Iris pigment epithelial cell (primary cell): ENCODE results near the gene FILIP1L.

Experiments
- DNase-seq: peaks from one replicate; pipeline ENCODE4 v3.0.0-alpha.2; 2011; ENCODE audit warnings: low read depth

FILIP1L gene

GRCh38 chr3:99867594-99868310, 246.5 kb downstream of the FILIP1L start:
- DNase-seq, result no peak

GRCh38 chr3:99866261-99866761, 248.0 kb downstream of the FILIP1L start:
- peak; percentile 88 for DNase-seq

GRCh38 chr3:99865321-99865720, 249.0 kb downstream of the FILIP1L start:
- DNase-seq, result peak; percentile 73

GRCh38 chr3:99864289-99864688, 250.0 kb downstream of the FILIP1L start:
- no peak for DNase-seq

- DNase-seq, result no peak
Measured at GRCh38 chr3:99863588-99863987, 250.7 kb downstream of the FILIP1L start.

GRCh38 chr3:99863002-99863401, 251.3 kb downstream of the FILIP1L start:
- DNase-seq, result no peak

GRCh38 chr3:99862208-99862607, 252.1 kb downstream of the FILIP1L start:
- DNase-seq, result peak; percentile 88

GRCh38 chr3:99861216-99861615, 253.1 kb downstream of the FILIP1L start:
- no peak for DNase-seq

GRCh38 chr3:99859825-99860224, 254.5 kb downstream of the FILIP1L start:
- DNase-seq, result peak; percentile 96

- no peak for DNase-seq
Measured at GRCh38 chr3:99858469-99858868, 255.8 kb downstream of the FILIP1L start.

- DNase-seq, result no peak
Measured at GRCh38 chr3:99857278-99857677, 257.0 kb downstream of the FILIP1L start.

- no peak for DNase-seq
Measured at GRCh38 chr3:99856437-99857220, 257.7 kb downstream of the FILIP1L start.

GRCh38 chr3:99855900-99856299, 258.4 kb downstream of the FILIP1L start:
- no peak for DNase-seq

- no peak for DNase-seq
Measured at GRCh38 chr3:99854756-99855298, 259.5 kb downstream of the FILIP1L start.

- no peak for DNase-seq
Measured at GRCh38 chr3:99852851-99853250, 261.4 kb downstream of the FILIP1L start.

- DNase-seq, result no peak
Measured at GRCh38 chr3:99851955-99852354, 262.3 kb downstream of the FILIP1L start.

GRCh38 chr3:99850608-99851007, 263.7 kb downstream of the FILIP1L start:
- no peak for DNase-seq

GRCh38 chr3:99848433-99848832, 265.9 kb downstream of the FILIP1L start:
- no peak for DNase-seq

- DNase-seq, result peak; percentile 86
Measured at GRCh38 chr3:99846477-99847160, 267.7 kb downstream of the FILIP1L start.

- no peak for DNase-seq
Measured at GRCh38 chr3:99845999-99846398, 268.3 kb downstream of the FILIP1L start.

- DNase-seq, result no peak
Measured at GRCh38 chr3:99845331-99845730, 269.0 kb downstream of the FILIP1L start.

GRCh38 chr3:99843590-99844258, 270.6 kb downstream of the FILIP1L start:
- no peak for DNase-seq
